Measurements from ENCODE around the gene CNPY1. TPM values are rescaled to one million over a fixed set of nuclear protein-coding genes. Genes with fewer than 3 reads are reported as not detected.

Gene CNPY1
- total RNA-seq, 1 donor from 2014 or later: not detected

DNA sequence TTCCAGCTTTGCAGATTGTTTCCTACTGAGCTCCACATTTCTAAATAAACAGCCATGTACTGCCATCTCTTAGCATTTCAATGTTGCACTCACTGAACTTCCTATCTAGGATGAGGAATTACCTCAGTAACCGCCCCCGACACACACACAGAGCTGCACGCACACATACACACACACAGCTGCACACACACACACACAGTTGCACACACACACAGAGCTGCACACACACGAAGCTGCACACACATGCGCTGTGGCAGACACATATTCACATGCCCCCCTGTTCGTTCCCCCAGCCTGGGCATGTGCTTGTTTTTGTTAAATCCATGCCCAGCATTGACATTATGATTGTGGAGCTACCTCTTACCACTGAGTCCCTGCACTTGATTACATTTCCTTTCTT is 39.6 kb upstream of the CNPY1 start:
- Histone ChIP-seq H4K20me1 (ENCODE audit: insufficient read depth, low read length) (no peaks in the 10 kb centered on the region), H3K79me2 (ENCODE audit: insufficient read depth, low read length) (no peaks in the 10 kb centered on the region), H3K27me3 (ENCODE audit: insufficient read depth, low read length) (peaks cover 9% of the 10 kb centered on the region), H2AFZ (ENCODE audit: low read depth, low read length) (no peak overlapping the region), H3K4me3 (ENCODE audit: insufficient read depth, low read depth, low read length) (no peak overlapping the region), H3K4me2 (ENCODE audit: low read length) (no peak overlapping the region), H3K36me3 (ENCODE audit: insufficient read depth, low read length) (no peaks in the 10 kb centered on the region), H3K9me3 (ENCODE audit: insufficient read depth, low read depth, low read length) (no peaks in the 10 kb centered on the region), H3K4me1 (ENCODE audit: insufficient read depth, low read length) (no peaks in the 10 kb centered on the region), H3K9ac (ENCODE audit: low read length) (no peak overlapping the region), H3K27ac (ENCODE audit: low read depth, low read length) (no peak overlapping the region)
- Mint-ChIP-seq H3K4me3 (ENCODE audit: unreplicated experiment) (no peak overlapping the region), H3K27me3 (ENCODE audit: low read depth, unreplicated experiment) (peaks cover 58% of the 10 kb centered on the region), H3K27ac (ENCODE audit: unreplicated experiment) (no peak overlapping the region), H3K36me3 (ENCODE audit: low read depth, unreplicated experiment) (no peaks in the 10 kb centered on the region), H3K9me3 (ENCODE audit: unreplicated experiment) (peaks cover 2% of the 10 kb centered on the region), H3K4me1 (ENCODE audit: low read depth, unreplicated experiment) (peaks cover 5% of the 10 kb centered on the region)
- DNase-seq (ENCODE audit: low read depth) (no peak), FAIRE-seq (no peak)
- TF ChIP-seq EZH2 (IDR thresholded peaks at IDR 0.05; ENCODE audit: insufficient read depth, low read length): no peak
- TF ChIP-seq, protein P1, sequence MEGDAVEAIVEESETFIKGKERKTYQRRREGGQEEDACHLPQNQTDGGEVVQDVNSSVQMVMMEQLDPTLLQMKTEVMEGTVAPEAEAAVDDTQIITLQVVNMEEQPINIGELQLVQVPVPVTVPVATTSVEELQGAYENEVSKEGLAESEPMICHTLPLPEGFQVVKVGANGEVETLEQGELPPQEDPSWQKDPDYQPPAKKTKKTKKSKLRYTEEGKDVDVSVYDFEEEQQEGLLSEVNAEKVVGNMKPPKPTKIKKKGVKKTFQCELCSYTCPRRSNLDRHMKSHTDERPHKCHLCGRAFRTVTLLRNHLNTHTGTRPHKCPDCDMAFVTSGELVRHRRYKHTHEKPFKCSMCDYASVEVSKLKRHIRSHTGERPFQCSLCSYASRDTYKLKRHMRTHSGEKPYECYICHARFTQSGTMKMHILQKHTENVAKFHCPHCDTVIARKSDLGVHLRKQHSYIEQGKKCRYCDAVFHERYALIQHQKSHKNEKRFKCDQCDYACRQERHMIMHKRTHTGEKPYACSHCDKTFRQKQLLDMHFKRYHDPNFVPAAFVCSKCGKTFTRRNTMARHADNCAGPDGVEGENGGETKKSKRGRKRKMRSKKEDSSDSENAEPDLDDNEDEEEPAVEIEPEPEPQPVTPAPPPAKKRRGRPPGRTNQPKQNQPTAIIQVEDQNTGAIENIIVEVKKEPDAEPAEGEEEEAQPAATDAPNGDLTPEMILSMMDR (IDR thresholded peaks at IDR 0.05; ENCODE audit: insufficient read depth, low read depth, low read length): no peak

DNA sequence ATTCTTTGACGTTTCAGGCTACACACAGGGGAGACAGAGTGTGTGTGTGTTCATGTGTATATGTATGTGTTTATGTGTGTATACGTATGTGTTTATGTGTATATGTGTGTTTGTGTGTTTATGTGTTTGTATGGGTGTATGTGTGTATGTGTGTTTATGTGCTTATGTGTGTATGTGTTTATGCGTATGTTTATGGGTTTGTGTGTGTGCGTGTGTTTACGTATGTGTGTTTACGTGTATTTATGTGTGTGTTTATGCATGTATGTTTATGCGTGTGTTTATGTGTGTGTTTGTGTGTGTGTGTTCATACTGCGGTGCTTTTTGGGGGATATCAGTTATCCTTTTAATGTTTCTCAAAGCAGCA is 39.2 kb upstream of the CNPY1 start:
- peaks cover 2% of the 10 kb centered on the region for H3K9me3 Mint-ChIP-seq (ENCODE audit: unreplicated experiment)
- Histone ChIP-seq H3K27me3 (ENCODE audit: insufficient read depth, low read length) (peaks cover 11% of the 10 kb centered on the region), H3K36me3 (ENCODE audit: insufficient read depth, low read length) (no peaks in the 10 kb centered on the region), H3K4me2 (ENCODE audit: low read length) (peak overlapping the region; percentile 25), H3K9ac (ENCODE audit: low read length) (no peak overlapping the region), H3K4me1 (ENCODE audit: insufficient read depth, low read length) (no peaks in the 10 kb centered on the region), H4K20me1 (ENCODE audit: insufficient read depth, low read length) (no peaks in the 10 kb centered on the region), H3K9me3 (ENCODE audit: insufficient read depth, low read depth, low read length) (no peaks in the 10 kb centered on the region), H3K4me3 (ENCODE audit: insufficient read depth, low read depth, low read length) (no peak overlapping the region), H3K27ac (ENCODE audit: low read depth, low read length) (no peak overlapping the region), H3K79me2 (ENCODE audit: insufficient read depth, low read length) (no peaks in the 10 kb centered on the region), H2AFZ (ENCODE audit: low read depth, low read length) (no peak overlapping the region)
- no peak overlapping the region for H3K4me3 Mint-ChIP-seq (ENCODE audit: unreplicated experiment)
- no peak for FAIRE-seq
- DNase-seq (ENCODE audit: low read depth): no peak
- H3K27ac Mint-ChIP-seq (ENCODE audit: unreplicated experiment): no peak overlapping the region
- H3K4me1 Mint-ChIP-seq (ENCODE audit: low read depth, unreplicated experiment): peaks cover 5% of the 10 kb centered on the region
- H3K27me3 Mint-ChIP-seq (ENCODE audit: low read depth, unreplicated experiment): peaks cover 62% of the 10 kb centered on the region
- H3K36me3 Mint-ChIP-seq (ENCODE audit: low read depth, unreplicated experiment): no peaks in the 10 kb centered on the region
- TF ChIP-seq, protein P1 (IDR thresholded peaks at IDR 0.05; ENCODE audit: insufficient read depth, low read depth, low read length): no peak
- no peak for TF ChIP-seq EZH2 (IDR thresholded peaks at IDR 0.05; ENCODE audit: insufficient read depth, low read length)

DNA sequence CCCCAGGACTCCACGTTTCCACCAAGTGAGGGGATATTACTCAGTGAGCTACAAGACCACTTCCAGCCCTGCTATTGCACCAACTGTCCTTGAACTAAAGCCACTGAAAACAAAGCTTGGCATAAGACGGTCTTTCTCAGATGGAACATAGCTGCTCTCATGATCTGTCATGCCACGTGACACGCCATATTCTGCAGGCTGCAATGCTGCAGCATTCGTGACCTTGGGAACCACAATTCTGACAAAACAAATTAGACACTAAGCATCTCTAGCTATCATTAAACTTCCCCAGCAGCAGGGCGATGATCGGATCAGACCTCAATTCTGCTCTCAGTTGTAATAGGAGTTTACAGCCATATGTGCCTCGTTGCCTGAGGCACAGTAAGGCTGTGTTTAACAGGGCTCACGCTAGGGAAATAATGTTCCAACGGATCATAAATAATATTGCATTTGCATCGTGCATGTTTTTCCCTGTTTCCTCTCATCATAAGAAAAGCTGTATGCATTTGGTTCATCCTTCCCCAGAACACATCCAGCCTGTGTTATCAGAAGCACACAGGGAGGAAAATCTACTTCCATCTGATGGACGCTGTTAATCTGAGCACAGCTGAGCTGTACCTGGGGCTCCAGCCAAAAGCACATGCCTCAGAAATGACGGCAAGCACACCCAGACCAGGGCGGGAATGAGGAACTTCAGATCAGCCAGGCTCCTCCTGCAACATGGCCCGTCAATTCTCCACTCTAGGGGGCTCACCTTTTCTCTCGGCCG is 38.6 kb upstream of the CNPY1 start:
- H3K27ac Mint-ChIP-seq (ENCODE audit: unreplicated experiment): no peak overlapping the region
- no peak overlapping the region for H2AFZ ChIP-seq (ENCODE audit: low read depth, low read length)
- H3K9me3 Mint-ChIP-seq (ENCODE audit: unreplicated experiment): peaks cover 2% of the 10 kb centered on the region
- no peaks in the 10 kb centered on the region for H3K36me3 ChIP-seq (ENCODE audit: insufficient read depth, low read length)
- H4K20me1 ChIP-seq (ENCODE audit: insufficient read depth, low read length): no peaks in the 10 kb centered on the region
- TF ChIP-seq EZH2 (IDR thresholded peaks at IDR 0.05; ENCODE audit: insufficient read depth, low read length): no peak
- TF ChIP-seq, protein P1 (IDR thresholded peaks at IDR 0.05; ENCODE audit: insufficient read depth, low read depth, low read length): no peak
- FAIRE-seq (no peak), DNase-seq (ENCODE audit: low read depth) (no peak)
- peak overlapping the region; percentile 25 for H3K4me2 ChIP-seq (ENCODE audit: low read length)
- H3K36me3 Mint-ChIP-seq (ENCODE audit: low read depth, unreplicated experiment): no peaks in the 10 kb centered on the region
- H3K9ac ChIP-seq (ENCODE audit: low read length): no peak overlapping the region
- H3K27ac ChIP-seq (ENCODE audit: low read depth, low read length): no peak overlapping the region
- no peak overlapping the region for H3K4me3 ChIP-seq (ENCODE audit: insufficient read depth, low read depth, low read length)
- H3K79me2 ChIP-seq (ENCODE audit: insufficient read depth, low read length): no peaks in the 10 kb centered on the region
- H3K4me3 Mint-ChIP-seq (ENCODE audit: unreplicated experiment): no peak overlapping the region
- H3K27me3 ChIP-seq (ENCODE audit: insufficient read depth, low read length): peaks cover 11% of the 10 kb centered on the region
- H3K27me3 Mint-ChIP-seq (ENCODE audit: low read depth, unreplicated experiment): peaks cover 67% of the 10 kb centered on the region
- no peaks in the 10 kb centered on the region for H3K9me3 ChIP-seq (ENCODE audit: insufficient read depth, low read depth, low read length)
- H3K4me1 ChIP-seq (ENCODE audit: insufficient read depth, low read length): no peaks in the 10 kb centered on the region
- peaks cover 3% of the 10 kb centered on the region for H3K4me1 Mint-ChIP-seq (ENCODE audit: low read depth, unreplicated experiment)
